H9 (cell line): Measurements from ENCODE around the gene ELOVL2. TPM values are rescaled to one million over a fixed set of nuclear protein-coding genes. Genes with fewer than 3 reads are reported as not detected.
A peak's percentile ranks its signal among the peaks of the same experiment; 100 is the strongest.

Source experiments
- DNase-seq: peaks from one replicate; pipeline ENCODE4 v3.0.0-alpha.2; 2017
- H2AFZ ChIP-seq: one replicate; pipeline ENCODE4 v1.6.1; 2013; ENCODE audit warnings: mild to moderate bottlenecking, low read length, control low read depth, moderate library complexity
- H2AK5ac ChIP-seq: 2 replicates; pipeline ENCODE4 v1.6.1; 2013; ENCODE audit warnings: low read length, control low read depth, mixed read lengths; ENCODE audit not compliant: insufficient read length
- H2BK120ac ChIP-seq: one replicate; pipeline ENCODE4 v1.6.1; 2013; ENCODE audit warnings: low read depth, mild to moderate bottlenecking, low read length, control low read depth, inconsistent platforms; ENCODE audit not compliant: poor library complexity, severe bottlenecking
- H2BK12ac ChIP-seq: 2 replicates; pipeline ENCODE4 v1.6.1; 2013; ENCODE audit warnings: low read length, control low read depth, mixed read lengths, low read depth; ENCODE audit not compliant: insufficient read length
- H2BK15ac ChIP-seq: 2 replicates; pipeline ENCODE4 v1.6.1; 2013; ENCODE audit warnings: low read depth, low read length, control low read depth
- H2BK20ac ChIP-seq: one replicate; pipeline ENCODE4 v1.6.1; 2013; ENCODE audit warnings: low read depth, mild to moderate bottlenecking, low read length, control low read depth, inconsistent platforms; ENCODE audit not compliant: poor library complexity, severe bottlenecking
- H2BK5ac ChIP-seq: 2 replicates; pipeline ENCODE4 v1.6.1; 2013; ENCODE audit warnings: low read length, control low read depth, mixed read lengths; ENCODE audit not compliant: insufficient read length
- H3K14ac ChIP-seq: 2 replicates; pipeline ENCODE4 v1.6.1; 2013; ENCODE audit warnings: low read length, control low read depth; ENCODE audit not compliant: insufficient read depth
- H3K18ac ChIP-seq: 2 replicates; pipeline ENCODE4 v1.6.1; 2013; ENCODE audit warnings: low read depth, mild to moderate bottlenecking, mixed read lengths, low read length, control low read depth; ENCODE audit not compliant: insufficient read length
- H3K23ac ChIP-seq: 2 replicates; pipeline ENCODE4 v1.6.1; 2013; ENCODE audit warnings: low read length, control low read depth, mixed read lengths, low read depth; ENCODE audit not compliant: insufficient read length
- H3K23me2 ChIP-seq: 2 replicates; pipeline ENCODE4 v1.6.1; 2013; ENCODE audit warnings: low read depth, mild to moderate bottlenecking, mixed read lengths, low read length, control low read depth; ENCODE audit not compliant: insufficient read length, poor library complexity, severe bottlenecking
- H3K27ac ChIP-seq: 2 replicates; pipeline ENCODE4 v1.5.1; 2013; ENCODE audit warnings: low read length, control low read depth, mixed read lengths, low read depth; ENCODE audit not compliant: insufficient read length
- H3K27me3 ChIP-seq: 2 replicates; pipeline ENCODE4 v1.6.1; 2013; ENCODE audit warnings: low read length, control low read depth, inconsistent platforms; ENCODE audit not compliant: insufficient read depth
- H3K4ac ChIP-seq: 2 replicates; pipeline ENCODE4 v1.6.1; 2013; ENCODE audit warnings: low read depth, mild to moderate bottlenecking, control low read depth, inconsistent platforms, low read length, moderate library complexity
- H3K4me1 ChIP-seq: 2 replicates; pipeline ENCODE4 v1.6.1; 2013; ENCODE audit warnings: low read length, control low read depth, inconsistent platforms; ENCODE audit not compliant: insufficient read depth
- H3K4me2 ChIP-seq: 2 replicates; pipeline ENCODE4 v1.6.1; 2013; ENCODE audit warnings: low read length, control low read depth, mixed read lengths; ENCODE audit not compliant: insufficient read length, insufficient read depth
- H3K56ac ChIP-seq: 2 replicates; pipeline ENCODE4 v1.6.1; 2013; ENCODE audit warnings: low read depth, mild to moderate bottlenecking, mixed read lengths, low read length, control low read depth; ENCODE audit not compliant: insufficient read length
- H3K79me1 ChIP-seq: 2 replicates; pipeline ENCODE4 v1.6.1; 2013; ENCODE audit warnings: low read depth, mild to moderate bottlenecking, moderate library complexity, low read length, control low read depth, inconsistent platforms; ENCODE audit not compliant: insufficient read depth, poor library complexity, severe bottlenecking
- H3K79me2 ChIP-seq: 2 replicates; pipeline ENCODE4 v1.6.1; 2013; ENCODE audit warnings: low read length, control low read depth, inconsistent platforms; ENCODE audit not compliant: insufficient read depth
- H3K9ac ChIP-seq: 2 replicates; pipeline ENCODE4 v1.6.1; 2013; ENCODE audit warnings: low read length, control low read depth, mixed read lengths; ENCODE audit not compliant: insufficient read length; ENCODE audit errors: extremely low read depth
- H3K9me3 ChIP-seq: one replicate; pipeline ENCODE4 v1.6.1; 2013; ENCODE audit warnings: low read depth, low read length, inconsistent platforms; ENCODE audit not compliant: control insufficient read depth
- H3T11ph ChIP-seq: one replicate; pipeline ENCODE4 v1.6.1; 2013; ENCODE audit warnings: mild to moderate bottlenecking, low read length, control low read depth, inconsistent platforms
- H4K20me1 ChIP-seq: one replicate; pipeline ENCODE4 v1.6.1; 2013; ENCODE audit not compliant: control insufficient read depth, insufficient read length, insufficient read depth
- H4K5ac ChIP-seq: 2 replicates; pipeline ENCODE4 v1.6.1; 2013; ENCODE audit warnings: low read depth, mild to moderate bottlenecking, mixed read lengths, low read length, control low read depth; ENCODE audit not compliant: insufficient read length
- H4K8ac ChIP-seq: replicated peaks from 2 replicates; pipeline ENCODE4 v1.6.1; 2013; ENCODE audit warnings: low read length, control low read depth, mixed read lengths, low read depth; ENCODE audit not compliant: insufficient read length
- H4K91ac ChIP-seq: 2 replicates; pipeline ENCODE4 v1.6.1; 2013; ENCODE audit warnings: low read depth, mild to moderate bottlenecking, moderate library complexity, mixed read lengths, low read length, control low read depth; ENCODE audit not compliant: insufficient read length
- H3K27ac Mint-ChIP-seq, 3 experiments: 2 replicates in 2 of 3; 3 replicates in 1 of 3; pipeline ENCODE4 v1.8.0; 2020 to 2021; ENCODE audit warnings: mixed read lengths in 3 of 3, mild to moderate bottlenecking in 1 of 3, moderate library complexity in 1 of 3
- H3K27me3 Mint-ChIP-seq: 2 replicates; pipeline ENCODE4 v1.8.0; 2021; ENCODE audit warnings: low read depth, mild to moderate bottlenecking, moderate library complexity, mixed read lengths
- H3K36me3 Mint-ChIP-seq, 3 experiments: 2 replicates in 2 of 3; 3 replicates in 1 of 3; pipeline ENCODE4 v1.8.0; 2020 to 2021; ENCODE audit warnings: low read depth in 3 of 3, mixed read lengths in 3 of 3; ENCODE audit not compliant: insufficient read depth in 1 of 3
- H3K4me1 Mint-ChIP-seq, 2 experiments: 2 replicates each; pipeline ENCODE4 v1.8.0; 2020; ENCODE audit warnings: mixed read lengths in 2 of 2
- H3K4me3 Mint-ChIP-seq, 2 experiments: 2 replicates in 1 of 2; 3 replicates in 1 of 2; pipeline ENCODE4 v1.8.0; 2020 to 2021; ENCODE audit warnings: mild to moderate bottlenecking in 2 of 2, mixed read lengths in 2 of 2, moderate library complexity in 1 of 2
- H3K9me3 Mint-ChIP-seq, 2 experiments: 2 replicates in 1 of 2; 3 replicates in 1 of 2; pipeline ENCODE4 v1.8.0; 2020; ENCODE audit warnings: mild to moderate bottlenecking in 2 of 2, mixed read lengths in 2 of 2, moderate library complexity in 1 of 2
- WGBS: extraction: QIAGEN DNeasy Blood & Tissue Kit; methylation state at CpG from one replicate; pipeline ENCODE4 v1.1.7; 2013; ENCODE audit warnings: missing lambda C conversion rate, low lambda C conversion rate, mixed read lengths; ENCODE audit not compliant: insufficient read length; ENCODE audit errors: extremely low coverage; 5-methylcytosine and 5-hydroxymethylcytosine counted together
- total RNA-seq: library from RNA; stranded (reverse); gene quantifications from 2 replicates; pipeline ENCODE4 v1.2.1, GENCODE V29; 2021
- TF ChIP-seq, protein P1 (sequence below): fragments of 200-600 bp; sonication (generic); conservative IDR thresholded peaks from 3 replicates; pipeline ENCODE4 v1.8.0; 2021; ENCODE audit warnings: antibody characterized with exemption, mild to moderate bottlenecking

Gene ELOVL2
- total RNA-seq, 1 experiment from 2014 or later: 0.57 TPM

DNA sequence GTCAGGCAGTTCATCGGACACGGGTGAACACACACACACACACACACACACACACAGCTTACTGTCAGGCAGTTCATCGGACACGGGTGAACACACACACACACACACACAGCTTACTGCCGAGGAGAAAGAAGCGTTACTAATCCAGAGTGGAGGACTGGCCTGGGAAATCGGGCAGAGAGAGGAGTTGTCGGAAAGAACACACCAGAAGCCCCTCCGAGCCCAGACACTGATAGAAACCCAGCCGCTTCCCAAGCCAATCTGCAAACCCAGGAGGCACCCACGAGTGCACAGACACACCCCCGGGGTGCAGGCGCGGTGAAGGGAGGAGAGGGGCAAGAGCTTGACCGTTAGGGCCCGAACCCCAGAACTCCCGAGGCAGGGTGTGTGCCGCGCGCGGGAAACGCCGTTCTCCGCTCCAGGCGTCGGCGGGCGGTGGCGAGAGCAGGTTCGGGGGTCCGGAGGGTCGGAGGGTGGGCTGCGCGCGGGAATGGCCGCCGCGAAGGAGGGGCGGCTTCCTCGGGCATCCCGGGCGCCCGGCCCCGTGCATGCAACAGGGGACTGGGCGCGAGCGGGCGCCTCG is 636 bp downstream of the ELOVL2 start:
- Histone ChIP-seq H3K9me3 (no peaks in the 10 kb centered on the region), H4K20me1 (no peaks in the 10 kb centered on the region), H3K79me1 (no peaks in the 10 kb centered on the region), H4K8ac (no peak overlapping the region), H2BK120ac (no peak overlapping the region), H3K4ac (no peak overlapping the region), H3K23me2 (peaks cover 6% of the 10 kb centered on the region), H3K27me3 (peaks cover 14% of the 10 kb centered on the region), H2BK5ac (no peak overlapping the region), H3T11ph (no peak overlapping the region), H4K91ac (no peak overlapping the region), H3K4me2 (peak overlapping the region; percentile 80), H2BK20ac (no peak overlapping the region), H3K4me1 (no peaks in the 10 kb centered on the region; the same call in 1 of the 2 replicates), H4K5ac (no peak overlapping the region), H3K14ac (no peak overlapping the region; the same call in 1 of the 2 replicates), H3K27ac (no peak overlapping the region), H2BK12ac (no peak overlapping the region), H3K79me2 (no peaks in the 10 kb centered on the region), H3K56ac (no peak overlapping the region), H2AFZ (no peak overlapping the region), H2BK15ac (no peak overlapping the region), H3K23ac (no peak overlapping the region), H3K18ac (no peak overlapping the region), H3K9ac (peak overlapping the region; percentile 34), H2AK5ac (no peak overlapping the region)
- Mint-ChIP-seq H3K27me3 (peaks cover 71% of the 10 kb centered on the region), H3K4me3 (peak overlapping the region; percentile 60 to 88), H3K4me1 (peaks cover 15 to 16% of the 10 kb centered on the region in 2 experiments), H3K27ac (no peak overlapping the region), H3K9me3 (peaks cover 2 to 3% of the 10 kb centered on the region in 2 experiments; a peak in 2 of 5 replicates), H3K36me3 (peaks cover 0 to 2% (median 0%) of the 10 kb centered on the region in 3 experiments; a peak in 1 of 7 replicates)
- no CpG with 5 or more reads among the region's 49 CpGs for WGBS
- TF ChIP-seq, protein P1, sequence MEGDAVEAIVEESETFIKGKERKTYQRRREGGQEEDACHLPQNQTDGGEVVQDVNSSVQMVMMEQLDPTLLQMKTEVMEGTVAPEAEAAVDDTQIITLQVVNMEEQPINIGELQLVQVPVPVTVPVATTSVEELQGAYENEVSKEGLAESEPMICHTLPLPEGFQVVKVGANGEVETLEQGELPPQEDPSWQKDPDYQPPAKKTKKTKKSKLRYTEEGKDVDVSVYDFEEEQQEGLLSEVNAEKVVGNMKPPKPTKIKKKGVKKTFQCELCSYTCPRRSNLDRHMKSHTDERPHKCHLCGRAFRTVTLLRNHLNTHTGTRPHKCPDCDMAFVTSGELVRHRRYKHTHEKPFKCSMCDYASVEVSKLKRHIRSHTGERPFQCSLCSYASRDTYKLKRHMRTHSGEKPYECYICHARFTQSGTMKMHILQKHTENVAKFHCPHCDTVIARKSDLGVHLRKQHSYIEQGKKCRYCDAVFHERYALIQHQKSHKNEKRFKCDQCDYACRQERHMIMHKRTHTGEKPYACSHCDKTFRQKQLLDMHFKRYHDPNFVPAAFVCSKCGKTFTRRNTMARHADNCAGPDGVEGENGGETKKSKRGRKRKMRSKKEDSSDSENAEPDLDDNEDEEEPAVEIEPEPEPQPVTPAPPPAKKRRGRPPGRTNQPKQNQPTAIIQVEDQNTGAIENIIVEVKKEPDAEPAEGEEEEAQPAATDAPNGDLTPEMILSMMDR: no peak
- peak; percentile 39 for DNase-seq
